Esophagus muscularis mucosa (tissue), 4 donors: ENCODE results near the gene ARHGAP12.

Source experiments
- CTCF ChIP-seq, 3 experiments: fragments of 200-600 bp in 2 of 3; fragments of 450-650 bp in 1 of 3; sonication (generic) in 2 of 3; IDR thresholded peaks; one replicate each; pipeline ENCODE4 v1.5.1; 2017 to 2019; ENCODE audit warnings: antibody characterized with exemption in 3 of 3, mild to moderate bottlenecking in 2 of 3, moderate library complexity in 1 of 3
- EP300 ChIP-seq: sonication (generic); formaldehyde crosslinking; IDR thresholded peaks from one replicate; pipeline ENCODE4 v1.6.1; 2017; ENCODE audit warnings: antibody characterized with exemption
- POLR2A ChIP-seq: fragments of 450-650 bp; IDR thresholded peaks from one replicate; pipeline ENCODE4 v1.6.1; 2017; ENCODE audit warnings: antibody characterized with exemption, moderate library complexity, mild to moderate bottlenecking, low read depth

GRCh38 chr10:31774928-31775650 is 153.5 kb downstream of the ARHGAP12 start:
- no peak for TF ChIP-seq CTCF (IDR thresholded peaks at IDR 0.05)
- no peak for TF ChIP-seq POLR2A
- TF ChIP-seq EP300, result no peak
